GM18951 (cell line): ENCODE data around the gene BNIP3.

Source experiments
- POLR2A ChIP-seq: IDR thresholded peaks from 4 replicates; pipeline ENCODE4 v1.6.1; 2011; ENCODE audit warnings: mild to moderate bottlenecking; ENCODE audit not compliant: insufficient read length, insufficient read depth; ENCODE audit errors: extremely low read depth
- in situ Hi-C: fragments of 300-500 bp; cut with MboI; formaldehyde crosslinking; loops from one replicate; pipeline ENCODE4 v1.12.0; 2022; ENCODE audit warnings: low sequenced_read_pairs, mixed read lengths, inconsistent platforms; ENCODE audit not compliant: unreplicated experiment

The BNIP3 gene

GRCh38 chr10:131947631-131948347 is 33.9 kb downstream of the BNIP3 start:
- TF ChIP-seq POLR2A, result no peak
- in situ Hi-C loops, result no loop called here

GRCh38 chr10:131946880-131947279 is 34.8 kb downstream of the BNIP3 start:
- TF ChIP-seq POLR2A, result no peak
- in situ Hi-C loops, result no loop called here

- TF ChIP-seq POLR2A, result no peak
Measured at GRCh38 chr10:131946321-131946751, 35.4 kb downstream of the BNIP3 start.

GRCh38 chr10:131944976-131945695 is 36.6 kb downstream of the BNIP3 start:
- no peak for TF ChIP-seq POLR2A
- in situ Hi-C loops, result no loop called here

More at GRCh38 chr10:131946321-131946751, 35.4 kb downstream of the BNIP3 start:
- in situ Hi-C loops, result no loop called here

- TF ChIP-seq POLR2A, result no peak
- in situ Hi-C loops, result no loop called here
Measured at GRCh38 chr10:131944412-131944811, 37.3 kb downstream of the BNIP3 start.

GRCh38 chr10:131943021-131943814 is 38.5 kb downstream of the BNIP3 start:
- in situ Hi-C loops, result no loop called here
- TF ChIP-seq POLR2A, result no peak

- TF ChIP-seq POLR2A, result no peak
Measured at GRCh38 chr10:131942455-131942854, 39.3 kb downstream of the BNIP3 start.

GRCh38 chr10:131938681-131939080 is 43.0 kb downstream of the BNIP3 start:
- in situ Hi-C loops, result no loop called here

More at GRCh38 chr10:131942455-131942854, 39.3 kb downstream of the BNIP3 start:
- in situ Hi-C loops, result no loop called here

GRCh38 chr10:131937836-131938235 is 43.9 kb downstream of the BNIP3 start:
- no peak for TF ChIP-seq POLR2A
- in situ Hi-C loops, result no loop called here

More at GRCh38 chr10:131938681-131939080, 43.0 kb downstream of the BNIP3 start:
- TF ChIP-seq POLR2A, result no peak

GRCh38 chr10:131936736-131937135 is 45.0 kb downstream of the BNIP3 start:
- TF ChIP-seq POLR2A, result no peak

GRCh38 chr10:131936294-131936693 is 45.4 kb downstream of the BNIP3 start:
- TF ChIP-seq POLR2A, result no peak
- in situ Hi-C loops, result no loop called here

More at GRCh38 chr10:131936736-131937135, 45.0 kb downstream of the BNIP3 start:
- in situ Hi-C loops, result no loop called here

- in situ Hi-C loops, result no loop called here
Measured at GRCh38 chr10:131935260-131935659, 46.5 kb downstream of the BNIP3 start.

GRCh38 chr10:131934769-131935168 is 47.0 kb downstream of the BNIP3 start:
- TF ChIP-seq POLR2A, result no peak
- in situ Hi-C loops, result no loop called here

More at GRCh38 chr10:131935260-131935659, 46.5 kb downstream of the BNIP3 start:
- TF ChIP-seq POLR2A, result no peak
